Calu3 (cell line): ENCODE results near the gene TSKU. TPM values are rescaled to one million over a fixed set of nuclear protein-coding genes. Genes with fewer than 3 reads are reported as not detected.
A peak's percentile ranks its signal among the peaks of the same experiment; 100 is the strongest.

Experiments used
- BruUV-seq: library from RNA; stranded (reverse); fragments of 400-500 nt; replicated peaks from 2 replicates; lab custom pipeline; 2021; lab: Mats Ljungman, UMichigan
- CTCF ChIA-PET: fragments of 300-600 bp; sonication (Branson Sonifier 250); formaldehyde crosslinking; loops from one replicate; lab custom pipeline; 2022; ENCODE audit warnings: antibody characterized with exemption; lab: Charles Lee
- DNase-seq: peaks from one replicate; pipeline ENCODE4 v3.0.0; 2022
- H3K27ac Mint-ChIP-seq: one replicate; pipeline ENCODE4 v1.8.0; 2022; ENCODE audit warnings: mixed read lengths; ENCODE audit not compliant: unreplicated experiment
- H3K27me3 Mint-ChIP-seq: one replicate; pipeline ENCODE4 v1.8.0; 2022; ENCODE audit warnings: mixed read lengths; ENCODE audit not compliant: unreplicated experiment
- H3K36me3 Mint-ChIP-seq: one replicate; pipeline ENCODE4 v1.8.0; 2022; ENCODE audit warnings: mild to moderate bottlenecking, moderate library complexity, mixed read lengths; ENCODE audit not compliant: insufficient read depth, unreplicated experiment
- H3K4me1 Mint-ChIP-seq: one replicate; pipeline ENCODE4 v1.8.0; 2022; ENCODE audit warnings: mild to moderate bottlenecking, low read depth, mixed read lengths; ENCODE audit not compliant: unreplicated experiment
- H3K4me3 Mint-ChIP-seq: one replicate; pipeline ENCODE4 v1.8.0; 2022; ENCODE audit warnings: mild to moderate bottlenecking, low read depth, moderate library complexity, mixed read lengths; ENCODE audit not compliant: unreplicated experiment
- H3K9me3 Mint-ChIP-seq: one replicate; pipeline ENCODE4 v1.8.0; 2022; ENCODE audit warnings: low read depth, mixed read lengths; ENCODE audit not compliant: unreplicated experiment
- CTCF ChIP-seq: fragments of 200-600 bp; IDR thresholded peaks from one replicate; pipeline ENCODE4 v1.8.0; 2022; ENCODE audit warnings: antibody characterized with exemption; ENCODE audit not compliant: unreplicated experiment
- intact Hi-C: fragments of 100-400 bp; cut with micrococcal nuclease; formaldehyde crosslinking; loops from one replicate; pipeline ENCODE4 v1.10.0; 2022; ENCODE audit not compliant: unreplicated experiment
- total RNA-seq: library from RNA; stranded (reverse); gene quantifications from 2 replicates; pipeline ENCODE4 v1.2.3, GENCODE V29; 2022

Gene TSKU
- total RNA-seq, 1 experiment from 2014 or later, result 49.0 TPM

GRCh38 chr11:76798202-76798581 lies 15.0 kb downstream of the TSKU start:
- BruUV-seq, result no TSS peak

DNA sequence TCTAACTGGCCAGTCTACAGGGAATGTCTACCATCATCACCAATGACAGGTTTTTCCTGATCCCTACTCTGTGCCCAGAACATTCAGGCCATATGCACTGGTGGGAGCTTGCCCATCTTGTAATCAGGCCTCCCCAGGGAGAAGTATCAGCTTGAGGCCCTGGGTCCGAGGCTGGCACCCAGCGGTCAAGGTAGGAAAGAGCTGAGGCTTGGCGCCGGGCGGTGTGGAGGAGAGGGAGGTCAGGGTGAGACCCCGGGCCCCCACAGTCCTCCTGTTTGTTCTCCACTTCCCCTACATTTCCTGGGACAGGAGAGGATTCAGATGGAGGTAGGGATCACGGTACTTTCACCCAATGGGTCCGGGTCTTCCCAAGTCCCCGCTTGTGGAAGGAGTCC lies 15.5 kb downstream of the TSKU start:
- no TSS peak for BruUV-seq
- TF ChIP-seq CTCF, result no peak
- CTCF ChIA-PET, result interaction anchor here (1.1 to 2.8 kb wide), 3 partner anchors 64 to 249 kb away, joined by 3 to 39 read pairs (median 14); no protein-coding TSS in a partner anchor
- Mint-ChIP-seq H3K36me3 (peaks cover 39% of the 10 kb centered on the region), H3K9me3 (no peaks in the 10 kb centered on the region), H3K4me1 (peaks cover 14% of the 10 kb centered on the region), H3K4me3 (peak overlapping the region; percentile 21), H3K27ac (peak overlapping the region; percentile 12), H3K27me3 (no peaks in the 10 kb centered on the region)
- DNase-seq, result no peak
- intact Hi-C loops, result loop anchor here (1.0 kb wide), 1 partner anchor 64 kb away; no protein-coding TSS in a partner anchor

More at GRCh38 chr11:76798202-76798581, 15.0 kb downstream of the TSKU start:
- Mint-ChIP-seq H3K9me3 (no peaks in the 10 kb centered on the region), H3K4me1 (peaks cover 16% of the 10 kb centered on the region), H3K4me3 (no peak overlapping the region), H3K36me3 (peaks cover 39% of the 10 kb centered on the region), H3K27me3 (no peaks in the 10 kb centered on the region), H3K27ac (peak overlapping the region; percentile 12)
- TF ChIP-seq CTCF, result no peak
- CTCF ChIA-PET, result interaction anchor here (2.0 to 2.8 kb wide), 2 partner anchors 63 to 121 kb away, joined by 14 to 39 read pairs; no protein-coding TSS in a partner anchor
- DNase-seq, result no peak
- intact Hi-C loops, result no loop called here

- Mint-ChIP-seq H3K36me3 (peaks cover 39% of the 10 kb centered on the region), H3K27me3 (no peaks in the 10 kb centered on the region), H3K4me3 (peak overlapping the region; percentile 21), H3K4me1 (peaks cover 14% of the 10 kb centered on the region), H3K27ac (peak overlapping the region; percentile 74), H3K9me3 (no peaks in the 10 kb centered on the region)
- DNase-seq, result peak; percentile 90
- intact Hi-C loops, result loop anchor here (1.0 kb wide), 1 partner anchor 65 kb away; no protein-coding TSS in a partner anchor
- TF ChIP-seq CTCF, result peak; percentile 90
- no TSS peak for BruUV-seq
- CTCF ChIA-PET, result interaction anchor here (0.7 to 2.8 kb wide), 5 partner anchors 64 to 1146 kb away, joined by 3 to 39 read pairs (median 6); no protein-coding TSS in a partner anchor
Observed at GRCh38 chr11:76799066-76799804, 16.1 kb downstream of the TSKU start.

- peak overlapping the region; percentile 74 for H3K27ac Mint-ChIP-seq
- peaks cover 21% of the 10 kb centered on the region for H3K4me1 Mint-ChIP-seq
- intact Hi-C loops, result no loop called here
- no peaks in the 10 kb centered on the region for H3K9me3 Mint-ChIP-seq
- BruUV-seq, result TSS peak; percentile 2
- TF ChIP-seq CTCF, result no peak
- H3K36me3 Mint-ChIP-seq, result peaks cover 39% of the 10 kb centered on the region
- CTCF ChIA-PET, result interaction anchor here (0.7 to 1.4 kb wide), 2 partner anchors 34 to 119 kb away, joined by 4 to 5 read pairs; no protein-coding TSS in a partner anchor
- no peak overlapping the region for H3K4me3 Mint-ChIP-seq
- no peaks in the 10 kb centered on the region for H3K27me3 Mint-ChIP-seq
- DNase-seq, result no peak
Observed at GRCh38 chr11:76800466-76801200, 17.5 kb downstream of the TSKU start.
